Activated naive CD8-positive, alpha-beta T cell treated with anti-CD3 and anti-CD28 coated beads, Interleukin-2, amount 10 ng/mL, durations not matched to agents 7 days and 5 days (primary cell): Measurements from ENCODE around the gene L1CAM. TPM values are rescaled to one million over a fixed set of nuclear protein-coding genes. Genes with fewer than 3 reads are reported as not detected.

Experiments used
- ATAC-seq: fragments of 150-1000 bp; cut with Tn5 transposase; one replicate; pipeline ENCODE4 v1.10.0; 2021; ENCODE audit warnings: low read depth, moderate library complexity
- POLR2A ChIA-PET: fragments of 350-600 bp; sonication (Branson Sonifier 250); formaldehyde crosslinking; loops from one replicate; lab custom pipeline; 2021; ENCODE audit warnings: antibody characterized with exemption; lab: Charles Lee
- DNase-seq: peaks from one replicate; pipeline ENCODE4 v3.0.0; 2021
- H3K27ac Mint-ChIP-seq: one replicate; pipeline ENCODE4 v1.8.0; 2022; ENCODE audit warnings: mild to moderate bottlenecking, mixed read lengths
- H3K27me3 Mint-ChIP-seq: one replicate; pipeline ENCODE4 v1.8.0; 2022; ENCODE audit warnings: mild to moderate bottlenecking, moderate library complexity, mixed read lengths
- H3K36me3 Mint-ChIP-seq: one replicate; pipeline ENCODE4 v1.8.0; 2021; ENCODE audit warnings: mild to moderate bottlenecking, mixed read lengths
- H3K4me1 Mint-ChIP-seq: one replicate; pipeline ENCODE4 v1.8.0; 2021; ENCODE audit warnings: mixed read lengths
- H3K4me3 Mint-ChIP-seq: one replicate; pipeline ENCODE4 v1.8.0; 2022; ENCODE audit warnings: mild to moderate bottlenecking, moderate library complexity, mixed read lengths
- H3K9me3 Mint-ChIP-seq: one replicate; pipeline ENCODE4 v1.8.0; 2021; ENCODE audit warnings: mixed read lengths
- total RNA-seq, 2 experiments: library from RNA; stranded (reverse); gene quantifications; one replicate each; pipeline ENCODE4 v1.2.3, GENCODE V29; 2021

The L1CAM gene
- total RNA-seq, 2 experiments from 2014 or later, result 4.5 to 7.2 TPM

- no peak overlapping the region for H3K27ac Mint-ChIP-seq
- DNase-seq (no peak), ATAC-seq (no peak)
- no peaks in the 10 kb centered on the region for H3K4me1 Mint-ChIP-seq
- H3K27me3 Mint-ChIP-seq, result peaks cover 29% of the 10 kb centered on the region
- POLR2A ChIA-PET, result interaction anchor here (1.2 kb wide), 1 partner anchor 13 kb away, joined by 3 read pairs; no protein-coding TSS in a partner anchor
- no peak overlapping the region for H3K4me3 Mint-ChIP-seq
- H3K36me3 Mint-ChIP-seq, result no peaks in the 10 kb centered on the region
- H3K9me3 Mint-ChIP-seq, result no peaks in the 10 kb centered on the region
Observed at GRCh38 chrX:153887385-153887784, 1.4 kb upstream of the L1CAM start.

- H3K27ac Mint-ChIP-seq, result no peak overlapping the region
- POLR2A ChIA-PET, result interaction anchor here (0.6 to 1.2 kb wide), 2 partner anchors 10 to 14 kb away, joined by 3 read pairs; no protein-coding TSS in a partner anchor
- ATAC-seq, result no peak
- DNase-seq, result no peak
- peaks cover 29% of the 10 kb centered on the region for H3K27me3 Mint-ChIP-seq
- no peak overlapping the region for H3K4me3 Mint-ChIP-seq
- H3K36me3 Mint-ChIP-seq, result no peaks in the 10 kb centered on the region
- no peaks in the 10 kb centered on the region for H3K9me3 Mint-ChIP-seq
- no peaks in the 10 kb centered on the region for H3K4me1 Mint-ChIP-seq
Observed at GRCh38 chrX:153886915-153887314, 942 bp upstream of the L1CAM start.

- Mint-ChIP-seq H3K36me3 (no peaks in the 10 kb centered on the region), H3K4me1 (no peaks in the 10 kb centered on the region), H3K27ac (no peak overlapping the region), H3K4me3 (peak overlapping the region; percentile 64), H3K9me3 (no peaks in the 10 kb centered on the region), H3K27me3 (peaks cover 29% of the 10 kb centered on the region)
- POLR2A ChIA-PET, result no interaction called here
- ATAC-seq (peak; percentile 49), DNase-seq (no peak)
Observed at GRCh38 chrX:153885208-153885787, 675 bp downstream of the L1CAM start.

GRCh38 chrX:153884590-153884989, 1.4 kb downstream of the L1CAM start:
- Mint-ChIP-seq H3K9me3 (no peaks in the 10 kb centered on the region), H3K4me3 (peak overlapping the region; percentile 64), H3K36me3 (no peaks in the 10 kb centered on the region), H3K4me1 (no peaks in the 10 kb centered on the region), H3K27me3 (peaks cover 29% of the 10 kb centered on the region), H3K27ac (no peak overlapping the region)
- no peak for ATAC-seq
- POLR2A ChIA-PET, result no interaction called here
- no peak for DNase-seq

- ATAC-seq, result no peak
- H3K36me3 Mint-ChIP-seq, result no peaks in the 10 kb centered on the region
- POLR2A ChIA-PET, result no interaction called here
- H3K9me3 Mint-ChIP-seq, result no peaks in the 10 kb centered on the region
- no peak for DNase-seq
- peaks cover 33% of the 10 kb centered on the region for H3K27me3 Mint-ChIP-seq
- peaks cover under 1% of the 10 kb centered on the region for H3K4me1 Mint-ChIP-seq
- no peak overlapping the region for H3K4me3 Mint-ChIP-seq
- H3K27ac Mint-ChIP-seq, result no peak overlapping the region
Observed at GRCh38 chrX:153884136-153884535, 1.8 kb downstream of the L1CAM start.

GRCh38 chrX:153883163-153883843, 2.7 kb downstream of the L1CAM start:
- Mint-ChIP-seq H3K4me1 (peaks cover 3% of the 10 kb centered on the region), H3K9me3 (no peaks in the 10 kb centered on the region), H3K27ac (no peak overlapping the region), H3K36me3 (no peaks in the 10 kb centered on the region), H3K4me3 (no peak overlapping the region), H3K27me3 (peaks cover 27% of the 10 kb centered on the region)
- DNase-seq (no peak), ATAC-seq (no peak)
- POLR2A ChIA-PET, result no interaction called here

GRCh38 chrX:153882557-153882956, 3.4 kb downstream of the L1CAM start:
- Mint-ChIP-seq H3K4me3 (no peak overlapping the region), H3K36me3 (no peaks in the 10 kb centered on the region), H3K4me1 (peaks cover 9% of the 10 kb centered on the region), H3K27ac (no peak overlapping the region), H3K27me3 (peaks cover 22% of the 10 kb centered on the region), H3K9me3 (no peaks in the 10 kb centered on the region)
- DNase-seq, result no peak
- ATAC-seq, result no peak
- POLR2A ChIA-PET, result no interaction called here

GRCh38 chrX:153882086-153882498, 3.9 kb downstream of the L1CAM start:
- no peaks in the 10 kb centered on the region for H3K36me3 Mint-ChIP-seq
- no peaks in the 10 kb centered on the region for H3K9me3 Mint-ChIP-seq
- POLR2A ChIA-PET, result no interaction called here
- ATAC-seq (no peak), DNase-seq (no peak)
- H3K27me3 Mint-ChIP-seq, result peaks cover 22% of the 10 kb centered on the region
- H3K4me3 Mint-ChIP-seq, result no peak overlapping the region
- H3K27ac Mint-ChIP-seq, result no peak overlapping the region
- H3K4me1 Mint-ChIP-seq, result peaks cover 9% of the 10 kb centered on the region

GRCh38 chrX:153881281-153881680, 4.7 kb downstream of the L1CAM start:
- H3K27ac Mint-ChIP-seq, result no peak overlapping the region
- H3K27me3 Mint-ChIP-seq, result peaks cover 19% of the 10 kb centered on the region
- DNase-seq (no peak), ATAC-seq (no peak)
- H3K36me3 Mint-ChIP-seq, result no peaks in the 10 kb centered on the region
- H3K4me1 Mint-ChIP-seq, result peaks cover 10% of the 10 kb centered on the region
- no peak overlapping the region for H3K4me3 Mint-ChIP-seq
- no peaks in the 10 kb centered on the region for H3K9me3 Mint-ChIP-seq
- POLR2A ChIA-PET, result no interaction called here

- H3K4me1 Mint-ChIP-seq, result peaks cover 11% of the 10 kb centered on the region
- no peak for DNase-seq
- H3K27me3 Mint-ChIP-seq, result peaks cover 19% of the 10 kb centered on the region
- no peaks in the 10 kb centered on the region for H3K9me3 Mint-ChIP-seq
- POLR2A ChIA-PET, result no interaction called here
- no peak overlapping the region for H3K4me3 Mint-ChIP-seq
- no peak for ATAC-seq
- no peak overlapping the region for H3K27ac Mint-ChIP-seq
- no peaks in the 10 kb centered on the region for H3K36me3 Mint-ChIP-seq
Observed at GRCh38 chrX:153880440-153880815, 5.5 kb downstream of the L1CAM start.

- Mint-ChIP-seq H3K9me3 (no peaks in the 10 kb centered on the region), H3K27ac (no peak overlapping the region), H3K4me3 (no peak overlapping the region), H3K4me1 (peaks cover 12% of the 10 kb centered on the region), H3K36me3 (no peaks in the 10 kb centered on the region), H3K27me3 (peaks cover 15% of the 10 kb centered on the region)
- no peak for DNase-seq
- ATAC-seq, result no peak
- POLR2A ChIA-PET, result interaction anchor here (0.9 kb wide), 1 partner anchor 44 kb away, joined by 4 read pairs; no protein-coding TSS in a partner anchor
Observed at GRCh38 chrX:153879741-153880439, 6.1 kb downstream of the L1CAM start.

GRCh38 chrX:153878969-153879653, 6.9 kb downstream of the L1CAM start:
- no peak overlapping the region for H3K27ac Mint-ChIP-seq
- peaks cover 9% of the 10 kb centered on the region for H3K27me3 Mint-ChIP-seq
- POLR2A ChIA-PET, result interaction anchor here (0.9 kb wide), 1 partner anchor 45 kb away, joined by 4 read pairs; no protein-coding TSS in a partner anchor
- DNase-seq, result no peak
- no peak for ATAC-seq
- no peaks in the 10 kb centered on the region for H3K9me3 Mint-ChIP-seq
- no peak overlapping the region for H3K4me3 Mint-ChIP-seq
- peaks cover 14% of the 10 kb centered on the region for H3K4me1 Mint-ChIP-seq
- no peaks in the 10 kb centered on the region for H3K36me3 Mint-ChIP-seq

- POLR2A ChIA-PET, result interaction anchor here (0.8 kb wide), 1 partner anchor 84 kb away, joined by 3 read pairs; the partner anchor contains the start of genes IDH3G and SSR4
Observed at GRCh38 chrX:153878345-153878744, 7.6 kb downstream of the L1CAM start.

More at GRCh38 chrX:153878345-153878744, 7.6 kb downstream of the L1CAM start:
- Mint-ChIP-seq H3K9me3 (no peaks in the 10 kb centered on the region), H3K27me3 (peaks cover 5% of the 10 kb centered on the region), H3K4me3 (no peak overlapping the region), H3K4me1 (peaks cover 14% of the 10 kb centered on the region), H3K27ac (no peak overlapping the region), H3K36me3 (no peaks in the 10 kb centered on the region)
- ATAC-seq, result no peak
- DNase-seq, result no peak
